HG02571 (cell line): Measurements from ENCODE around the gene SH2D5.
"Not testable (repeated sequence)": the region's sequence is repeated elsewhere in the genome, so short reads cannot be mapped to it uniquely, and the experiment has no call there.

Experiments used
- ATAC-seq: cut with Tn5 transposase; IDR thresholded peaks from one replicate; pipeline ENCODE4 v1.9.1; 2021; ENCODE audit warnings: mild to moderate bottlenecking, moderate library complexity; ENCODE audit not compliant: unreplicated experiment

SH2D5 gene

GRCh38 chr1:20728371-20729154 lies 3.9 kb downstream of the SH2D5 start:
- ATAC-seq = no peak

DNA sequence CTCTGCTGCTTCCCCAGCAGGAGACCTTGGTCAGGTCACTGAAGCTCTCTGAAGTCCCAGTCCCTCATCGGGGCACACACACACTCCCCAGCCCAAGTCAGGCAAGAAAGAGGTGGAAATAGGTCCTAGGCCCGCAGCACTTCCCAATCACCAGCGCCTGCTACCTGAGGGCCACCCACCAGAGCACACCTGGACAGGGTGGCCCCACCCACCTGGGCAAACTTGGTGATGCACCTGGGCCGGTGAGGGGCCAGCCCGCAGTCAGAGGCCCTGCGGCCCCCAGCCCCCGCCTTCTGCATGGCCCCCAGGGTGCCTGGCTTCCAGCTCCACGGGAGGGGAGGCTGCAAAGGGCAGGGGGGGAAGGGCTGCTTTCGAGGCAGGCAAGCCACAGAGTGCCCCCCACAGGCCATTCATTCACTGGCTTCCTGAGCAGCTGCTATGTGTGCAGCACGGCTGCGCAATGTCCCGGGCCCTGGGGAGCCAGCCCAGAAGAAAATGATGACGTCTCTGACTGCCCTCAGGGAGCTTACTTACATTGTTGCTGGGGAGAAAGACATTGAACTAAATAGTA lies 4.7 kb downstream of the SH2D5 start:
- no peak for ATAC-seq

GRCh38 chr1:20726932-20727745 lies 5.4 kb downstream of the SH2D5 start:
- no peak for ATAC-seq

- ATAC-seq = no peak
Measured at GRCh38 chr1:20726118-20726911, 6.2 kb downstream of the SH2D5 start.

- no peak for ATAC-seq
Measured at GRCh38 chr1:20725189-20726117, 7.0 kb downstream of the SH2D5 start.

DNA sequence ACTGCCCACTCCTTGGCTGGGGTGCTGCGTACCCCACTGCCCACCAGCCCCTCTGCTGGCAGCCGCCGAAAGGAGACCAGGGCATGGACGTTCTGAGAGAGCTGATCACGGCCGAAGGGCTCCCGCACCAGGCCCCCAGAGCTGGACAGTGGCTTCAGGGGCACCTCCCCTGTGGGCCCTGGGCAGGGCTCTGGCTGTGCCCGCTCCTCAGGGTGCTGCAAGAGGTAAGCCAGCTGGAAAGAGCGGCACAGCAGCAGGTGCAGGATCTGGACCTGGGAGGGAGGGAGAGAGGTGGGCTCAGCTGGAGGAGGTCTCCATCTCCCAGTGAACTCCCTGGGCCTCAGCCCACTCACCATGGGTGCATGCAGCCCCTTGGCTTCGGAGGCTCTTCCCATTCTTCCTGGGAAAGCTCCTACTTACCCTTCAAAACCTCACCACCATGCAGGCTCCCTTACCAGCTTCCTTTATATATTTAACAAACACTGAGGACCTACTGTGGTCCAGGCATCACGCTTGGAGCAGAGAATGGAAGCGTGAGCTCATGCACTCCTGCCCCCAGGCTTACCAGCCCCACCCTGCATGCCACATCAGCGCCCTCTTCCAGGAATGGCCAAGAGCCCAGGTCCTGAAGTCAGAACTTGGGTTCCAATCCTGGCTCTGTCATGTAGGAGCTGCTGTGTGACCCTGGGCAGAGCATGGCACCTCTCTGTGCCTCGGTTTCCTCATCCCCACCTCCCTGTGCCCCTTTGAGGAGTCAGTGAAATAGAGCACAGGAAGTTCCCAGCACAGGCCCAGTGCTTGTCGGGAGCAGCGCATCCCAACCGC lies 7.9 kb downstream of the SH2D5 start:
- ATAC-seq = no peak

DNA sequence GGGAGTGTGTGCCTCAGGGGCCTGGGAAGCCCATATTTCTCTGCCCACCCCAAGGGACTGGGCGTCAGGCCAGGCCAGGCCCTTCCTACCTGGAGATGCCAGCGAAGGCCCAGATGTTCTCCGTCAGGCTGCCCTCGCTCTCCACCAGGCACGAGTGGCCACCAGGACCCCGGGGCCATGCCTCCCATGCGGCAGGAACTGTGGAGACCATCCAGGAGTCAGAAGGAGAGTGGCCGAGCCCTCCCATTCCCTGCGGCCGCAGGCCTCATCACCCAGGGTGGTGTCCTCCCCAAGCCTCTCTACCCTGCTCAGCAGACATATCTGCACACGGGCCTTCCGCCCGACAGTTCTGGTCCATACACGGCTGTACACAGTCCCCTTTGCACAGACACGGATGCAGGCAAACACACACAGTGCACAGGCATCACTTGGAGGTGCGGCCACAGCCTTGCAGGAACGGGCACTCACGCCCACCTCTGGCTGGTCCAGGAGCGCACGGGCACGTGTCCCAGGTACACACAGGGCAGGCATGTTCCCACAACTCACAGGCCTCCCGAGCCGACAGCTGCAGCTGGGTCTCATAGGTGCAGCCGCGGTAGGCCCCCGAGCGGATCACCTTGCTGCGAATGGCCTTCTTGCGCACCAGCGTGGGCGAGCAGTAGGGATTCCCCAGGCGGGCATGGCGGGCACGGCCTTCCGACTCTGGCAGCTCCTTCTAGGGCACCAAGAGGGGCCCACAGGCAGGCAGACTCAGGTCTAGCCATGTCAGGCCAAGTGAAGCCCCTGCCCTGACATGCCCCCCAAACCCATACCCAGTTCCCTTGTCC lies 8.8 kb downstream of the SH2D5 start:
- no peak for ATAC-seq

DNA sequence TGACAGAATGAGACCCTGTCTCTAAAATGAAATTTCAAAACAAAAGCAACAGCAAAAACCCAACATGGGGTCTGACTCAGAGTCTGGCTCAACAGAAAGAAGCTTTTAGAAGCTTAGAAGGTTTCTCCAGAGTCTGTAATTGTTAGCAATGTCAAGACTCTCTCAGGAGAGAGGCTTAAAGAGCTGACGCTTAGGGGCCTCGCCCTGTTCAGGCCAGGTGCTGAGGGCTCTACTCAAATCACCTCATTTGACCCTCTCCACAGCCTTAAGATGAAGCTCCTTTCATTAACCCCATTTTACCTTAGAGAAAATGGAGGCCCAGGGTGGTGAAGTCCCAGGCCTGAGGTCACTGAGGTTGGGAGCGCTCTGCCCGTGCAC lies 9.4 kb downstream of the SH2D5 start:
- no peak for ATAC-seq

GRCh38 chr1:20721117-20722061 lies 11.1 kb downstream of the SH2D5 start:
- no peak for ATAC-seq

DNA sequence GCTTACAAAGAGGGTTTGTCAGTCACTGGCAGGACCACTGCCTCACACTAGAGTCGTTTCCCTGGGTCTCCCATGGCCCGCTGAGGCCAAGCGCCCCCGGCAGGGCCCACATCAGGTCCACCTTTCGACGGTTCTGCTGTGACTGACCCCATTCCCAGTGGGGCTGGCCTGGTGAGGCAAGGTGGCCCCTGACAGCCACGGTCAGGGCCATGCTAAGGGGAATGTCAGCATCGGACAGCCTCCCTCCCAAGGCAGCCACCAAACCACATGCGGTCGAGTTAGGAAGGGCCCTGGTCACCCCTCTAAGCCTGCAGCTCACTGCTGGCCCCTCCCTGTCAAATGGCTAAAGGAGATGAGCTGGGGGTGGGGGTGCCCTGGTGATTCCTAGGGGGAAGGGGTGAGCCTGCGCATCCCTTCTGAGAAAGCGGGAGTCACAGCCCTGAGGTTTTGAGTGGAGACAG lies 11.8 kb downstream of the SH2D5 start:
- ATAC-seq = no peak

DNA sequence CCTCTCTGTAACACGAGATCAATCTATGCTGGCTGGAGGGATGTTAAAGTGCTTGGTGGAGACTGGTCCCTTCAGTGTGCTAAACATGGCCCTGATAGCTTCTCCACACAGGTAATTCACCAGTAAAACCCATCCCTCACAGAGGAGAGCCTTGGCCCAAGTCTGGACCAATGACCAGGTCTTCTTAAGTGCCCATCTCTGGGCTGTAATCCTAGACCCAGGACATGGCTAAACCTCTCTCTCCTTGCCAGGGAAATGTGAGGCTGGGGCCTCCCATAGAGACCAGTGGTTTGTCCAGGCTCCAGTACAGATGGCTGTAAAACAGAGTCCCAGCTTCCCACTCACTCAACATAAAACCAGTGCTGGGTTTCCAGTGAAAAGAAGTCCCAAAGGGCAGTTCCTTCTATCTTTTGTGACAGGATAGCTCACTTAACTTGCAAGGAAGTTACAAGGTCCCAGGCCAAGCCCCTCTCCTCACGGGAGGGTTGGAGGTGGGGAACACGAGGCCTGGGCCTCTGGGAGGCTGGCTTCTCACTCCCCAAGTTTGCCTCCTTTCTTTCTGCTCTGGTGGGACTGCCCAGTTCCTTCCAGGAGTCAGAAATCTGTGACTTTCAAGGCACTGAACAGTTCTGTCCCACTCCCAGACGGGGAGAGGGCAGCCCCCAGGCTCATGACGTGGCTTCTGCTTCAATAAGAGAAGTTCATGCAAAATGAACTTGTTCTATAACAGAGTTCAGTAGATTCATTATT lies 12.5 kb downstream of the SH2D5 start:
- no peak for ATAC-seq

GRCh38 chr1:20719261-20719660 lies 13.2 kb downstream of the SH2D5 start:
- ATAC-seq = no peak

DNA sequence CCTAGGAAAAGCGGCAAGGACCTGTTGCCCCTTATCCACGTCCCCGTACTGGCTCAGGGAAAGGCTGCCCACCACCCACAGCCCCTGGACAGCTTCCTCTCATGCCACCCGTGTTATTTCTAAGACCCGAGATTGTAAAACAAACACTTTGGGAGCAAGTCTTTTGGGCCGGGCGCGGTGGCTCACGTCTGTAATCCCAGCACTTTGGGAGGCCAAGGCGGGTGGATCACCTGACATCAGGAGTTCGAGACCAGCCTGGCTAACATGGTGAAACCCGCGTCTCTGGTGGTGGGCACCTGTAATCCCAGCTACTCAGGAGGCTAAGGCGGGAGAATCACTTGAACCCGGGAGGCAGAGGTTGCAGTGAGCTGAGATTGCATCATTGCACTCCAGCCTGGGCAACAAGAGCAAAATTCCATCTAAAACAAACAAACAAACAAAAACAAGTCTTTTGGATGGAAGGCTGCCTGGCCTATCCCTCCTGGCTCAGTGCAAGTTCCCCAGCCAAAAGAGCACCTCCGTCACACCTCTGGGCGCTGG lies 14.1 kb downstream of the SH2D5 start:
- ATAC-seq = not testable (repeated sequence)

DNA sequence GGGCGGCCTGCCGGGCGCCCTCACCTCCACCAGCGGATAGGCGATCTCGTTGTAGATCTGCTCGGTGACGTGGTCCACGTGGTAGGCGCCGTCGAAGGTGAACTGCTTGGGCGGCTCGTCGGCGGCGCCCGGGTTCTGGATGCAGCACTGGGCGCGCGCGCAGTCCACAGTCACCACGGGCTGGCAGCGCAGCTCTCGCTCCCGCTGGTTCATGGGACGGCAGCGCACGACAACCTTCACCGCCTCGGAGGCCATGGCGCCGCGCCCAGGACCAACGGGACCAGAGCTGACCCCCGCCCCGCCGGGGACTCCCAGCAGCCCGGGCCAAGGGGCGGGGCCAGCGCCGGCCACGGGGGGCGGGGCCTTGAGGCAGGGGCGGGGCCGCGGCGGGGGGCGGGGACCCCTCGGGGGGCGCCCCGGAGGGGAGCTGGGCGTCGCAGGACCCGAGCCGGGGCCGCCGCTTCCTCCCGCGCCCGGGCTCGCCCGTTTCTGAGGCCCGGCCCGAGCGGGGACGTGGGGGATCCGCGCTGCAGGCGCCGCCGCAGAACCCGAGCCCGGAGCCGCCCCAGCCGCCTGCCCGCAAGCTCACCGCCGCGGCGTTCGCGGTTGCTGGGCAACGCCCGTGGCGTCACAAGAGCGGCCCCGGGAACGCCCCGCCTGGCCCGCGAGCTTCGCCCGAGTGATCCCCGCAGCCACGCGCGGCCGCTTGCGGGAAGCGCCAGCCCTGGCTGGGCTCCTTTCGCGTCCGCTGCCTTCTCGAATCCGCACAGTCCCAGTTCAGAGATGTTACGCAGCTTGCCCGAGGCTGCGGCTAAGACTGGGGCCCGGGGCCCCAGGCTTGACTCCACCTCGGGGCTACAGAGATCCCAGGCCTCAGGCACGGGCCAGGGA lies 14.8 kb downstream of the SH2D5 start, which contains the start of gene KIF17:
Gene KIF17 (minus strand): TSS at position 556 of the 891 bp plus-strand sequence. CDS start 301 bp downstream, at position 255.
- ATAC-seq = no peak

DNA sequence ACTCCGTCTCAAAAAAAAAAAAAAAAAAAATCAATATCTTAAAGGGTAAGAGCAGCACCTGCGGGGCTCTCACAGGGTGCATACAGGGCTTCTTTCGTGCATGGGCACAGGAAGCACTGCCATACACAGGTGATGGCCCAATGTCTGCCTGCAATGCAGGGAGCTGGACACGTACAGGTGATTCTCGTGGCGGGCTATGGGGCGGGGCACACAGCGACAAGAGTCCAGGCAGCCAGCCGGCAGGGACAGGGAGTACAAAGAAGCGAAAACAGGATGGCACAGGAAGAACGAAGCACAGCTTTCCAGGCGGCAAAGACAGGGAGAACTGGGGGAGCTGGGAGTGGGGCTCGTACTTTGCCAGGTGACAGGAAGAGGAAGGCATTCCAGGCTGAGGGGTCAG lies 16.3 kb downstream of the SH2D5 start:
- no peak for ATAC-seq
